GM19467 (cell line): ENCODE data around the gene NME4.
"Not testable (repeated sequence)": the region's sequence is repeated elsewhere in the genome, so short reads cannot be mapped to it uniquely, and the experiment has no call there.

ENCODE experiments used
- ATAC-seq: cut with Tn5 transposase; IDR thresholded peaks from one replicate; pipeline ENCODE4 v1.9.1; 2021; ENCODE audit warnings: mild to moderate bottlenecking, moderate library complexity; ENCODE audit not compliant: unreplicated experiment

NME4 gene

GRCh38 chr16:397135-397661 is at the start of gene NME4:
Gene NME4 (plus strand): TSS chr16:397199. CDS start chr16:397223, 24 bp downstream.
- no peak for ATAC-seq

GRCh38 chr16:347203-347602 is 49.8 kb upstream of the NME4 start:
- no peak for ATAC-seq

GRCh38 chr16:348495-348894 is 48.5 kb upstream of the NME4 start:
- ATAC-seq, result not testable (repeated sequence)

GRCh38 chr16:349211-349610 is 47.8 kb upstream of the NME4 start:
- ATAC-seq, result no peak

- no peak for ATAC-seq
Measured at GRCh38 chr16:350203-350602, 46.8 kb upstream of the NME4 start.

GRCh38 chr16:351804-352520 is 45.0 kb upstream of the NME4 start:
- peak; percentile 27 for ATAC-seq

- ATAC-seq, result peak; percentile 53
Measured at GRCh38 chr16:352547-353403, 44.2 kb upstream of the NME4 start, which contains the start of gene AXIN1. Gene AXIN1 (minus strand): TSS chr16:352723. CDS start chr16:347025, 5,698 bp downstream.

- no peak for ATAC-seq
Measured at GRCh38 chr16:353404-354290, 43.4 kb upstream of the NME4 start.

GRCh38 chr16:354291-354881 is 42.6 kb upstream of the NME4 start:
- no peak for ATAC-seq

GRCh38 chr16:354971-355461 is 42.0 kb upstream of the NME4 start:
- no peak for ATAC-seq

GRCh38 chr16:356741-357140 is 40.3 kb upstream of the NME4 start:
- ATAC-seq, result no peak

GRCh38 chr16:359067-359763 is 37.8 kb upstream of the NME4 start:
- ATAC-seq, result no peak

- no peak for ATAC-seq
Measured at GRCh38 chr16:359871-360697, 36.9 kb upstream of the NME4 start.

- no peak for ATAC-seq
Measured at GRCh38 chr16:360698-361336, 36.2 kb upstream of the NME4 start.

- ATAC-seq, result no peak
Measured at GRCh38 chr16:361341-361871, 35.6 kb upstream of the NME4 start.

- peak; percentile 54 for ATAC-seq
Measured at GRCh38 chr16:361872-362701, 34.9 kb upstream of the NME4 start.

GRCh38 chr16:362702-362999 is 34.3 kb upstream of the NME4 start:
- not testable (repeated sequence) for ATAC-seq
